CD4-positive, alpha-beta T cell treated with Interleukin-6 for 4 hours (primary cell): ENCODE data around the gene SLAIN2.
"Not testable (repeated sequence)": the region's sequence is repeated elsewhere in the genome, so short reads cannot be mapped to it uniquely, and the experiment has no call there.

Experiments used
- DNase-seq: peaks from one replicate; pipeline ENCODE4 v3.0.0-alpha.2; 2020; ENCODE audit warnings: mixed read lengths

The SLAIN2 gene

GRCh38 chr4:48340965-48341775 is at the start of gene SLAIN2:
Gene SLAIN2 (plus strand): TSS chr4:48341529. CDS start chr4:48341740, 211 bp downstream.
- DNase-seq = peak; percentile 93

DNA sequence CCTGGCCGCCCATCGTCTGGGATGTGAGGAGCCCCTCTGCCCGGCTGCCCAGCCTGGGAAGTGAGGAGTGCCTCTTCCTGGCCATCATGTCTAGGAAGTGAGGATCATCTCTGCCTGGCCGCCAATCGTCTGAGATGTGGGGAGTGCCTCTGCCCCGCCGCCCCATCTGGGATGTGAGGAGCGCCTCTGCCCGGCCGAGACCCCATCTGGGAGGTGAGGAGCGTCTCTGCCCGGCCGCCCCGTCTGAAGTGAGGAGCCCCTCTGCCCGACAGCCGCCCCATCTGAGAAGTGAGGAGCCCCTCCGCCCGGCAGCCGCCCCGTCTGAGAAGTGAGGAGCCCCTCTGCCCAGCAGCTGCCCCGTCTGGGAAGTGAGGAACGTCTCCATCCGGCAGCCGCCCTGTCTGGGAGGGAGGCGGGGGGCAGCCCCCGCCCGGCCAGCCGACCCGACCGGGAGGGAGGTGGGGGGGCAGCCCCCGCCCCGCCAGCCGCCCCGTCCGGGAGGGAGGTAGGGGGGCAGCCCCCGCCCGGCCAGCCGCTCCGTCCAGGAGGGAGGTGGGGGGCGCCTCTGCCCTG is 49.0 kb upstream of the SLAIN2 start:
- DNase-seq = not testable (repeated sequence)

DNA sequence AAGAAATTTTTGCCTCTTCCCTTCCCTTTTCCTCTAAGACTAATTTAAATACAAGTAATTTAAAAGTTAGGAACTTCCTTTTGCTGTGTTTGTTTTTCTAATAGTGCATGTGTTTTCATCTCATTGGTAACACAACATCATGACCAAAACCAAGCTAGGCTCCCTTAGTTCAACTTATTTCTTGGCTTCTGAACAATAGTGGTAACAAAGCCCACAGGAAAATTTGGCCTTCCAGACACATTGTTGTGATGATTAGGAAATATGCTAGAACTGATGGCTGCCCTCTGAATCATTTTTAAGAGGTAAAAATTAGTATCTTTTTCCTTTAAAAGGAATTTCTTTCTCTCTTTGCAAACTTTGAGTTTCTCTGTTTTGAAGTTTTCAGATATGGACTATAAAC is 46.2 kb upstream of the SLAIN2 start:
- DNase-seq = no peak

DNA sequence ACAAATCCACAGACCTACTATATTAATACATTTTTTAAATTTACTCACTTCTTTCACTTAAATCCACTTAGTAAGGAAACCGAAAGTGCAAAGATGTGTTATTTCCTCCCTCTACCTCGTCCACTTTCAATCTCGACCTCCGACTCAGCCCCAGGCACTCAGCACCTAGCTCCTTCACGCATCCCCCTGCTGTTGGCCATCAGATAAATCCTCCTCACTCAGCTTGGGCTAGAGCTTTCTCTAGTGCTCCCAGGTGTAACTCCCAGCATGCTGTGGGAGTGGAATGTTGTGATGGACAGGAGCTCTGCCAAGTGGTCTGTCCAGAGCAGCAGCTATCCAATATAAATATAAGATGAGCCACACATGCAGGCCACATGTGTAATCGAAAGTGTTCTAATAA is 45.0 kb upstream of the SLAIN2 start:
- no peak for DNase-seq

DNA sequence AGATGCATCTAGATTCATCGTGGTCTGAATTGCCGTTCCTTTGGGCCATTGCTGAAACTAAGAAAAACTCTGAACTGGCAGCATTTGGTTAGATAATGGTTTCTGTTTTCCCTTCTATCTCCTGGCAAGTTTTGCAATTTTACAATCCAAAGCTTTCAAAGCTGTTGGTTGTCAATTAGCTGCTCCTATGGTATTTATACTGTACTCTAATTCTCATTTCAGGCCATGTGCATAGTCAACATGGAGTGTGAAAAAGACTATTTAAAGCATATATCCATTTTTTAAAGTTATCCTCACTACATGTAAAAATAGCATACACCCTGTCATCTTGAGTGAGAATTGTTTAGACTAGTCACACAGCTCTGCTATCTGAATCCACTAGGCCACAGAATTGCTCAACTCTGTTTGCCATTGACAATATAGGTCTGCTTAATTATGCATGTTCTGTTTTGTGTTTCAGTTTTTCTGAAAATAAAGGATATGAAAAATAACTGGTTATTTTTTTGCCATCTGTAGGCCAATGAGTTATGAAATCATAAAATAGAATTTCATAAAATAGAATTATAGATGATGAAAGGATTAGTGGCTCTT is 44.0 kb upstream of the SLAIN2 start:
- DNase-seq = no peak

GRCh38 chr4:48299560-48299959 is 41.8 kb upstream of the SLAIN2 start:
- DNase-seq = no peak

DNA sequence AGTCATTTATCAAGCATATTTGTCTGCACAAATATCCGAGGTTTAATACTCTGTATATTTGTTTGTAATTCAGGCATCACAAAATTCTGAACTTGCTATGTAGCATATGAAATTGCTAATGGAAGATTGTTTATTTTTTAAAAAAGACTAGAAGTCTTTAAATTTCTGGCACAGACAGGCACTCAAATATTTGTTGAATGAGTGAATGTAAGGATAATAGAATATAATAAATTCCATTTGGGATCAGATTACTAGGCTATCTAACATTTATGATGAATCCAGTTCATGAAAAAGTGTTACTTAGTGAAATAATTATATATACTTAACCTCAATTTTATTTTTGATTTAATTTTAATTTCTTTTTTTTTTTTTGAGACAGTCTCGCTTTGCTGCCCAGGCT is 41.3 kb upstream of the SLAIN2 start:
- no peak for DNase-seq

DNA sequence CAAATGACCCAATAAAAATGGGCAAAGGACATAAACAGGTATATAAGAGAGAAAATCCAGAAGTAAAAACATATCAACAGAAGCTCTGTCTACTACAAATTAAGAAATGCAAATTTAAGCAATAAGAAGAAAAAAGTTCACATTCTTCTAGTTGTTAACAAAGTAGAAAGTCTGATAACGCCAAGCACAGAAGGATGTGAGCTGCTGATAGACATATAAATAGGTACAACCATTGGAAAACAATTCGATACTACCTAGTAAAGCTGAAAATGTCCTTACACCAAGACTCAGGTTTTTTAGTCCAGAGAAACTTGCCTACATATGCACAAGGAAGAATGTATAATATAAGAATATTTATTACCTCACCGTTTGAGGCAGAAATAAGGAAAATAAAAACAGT is 35.8 kb upstream of the SLAIN2 start:
- DNase-seq = no peak

- DNase-seq = no peak
Observed at GRCh38 chr4:48307528-48307927, 33.8 kb upstream of the SLAIN2 start.

DNA sequence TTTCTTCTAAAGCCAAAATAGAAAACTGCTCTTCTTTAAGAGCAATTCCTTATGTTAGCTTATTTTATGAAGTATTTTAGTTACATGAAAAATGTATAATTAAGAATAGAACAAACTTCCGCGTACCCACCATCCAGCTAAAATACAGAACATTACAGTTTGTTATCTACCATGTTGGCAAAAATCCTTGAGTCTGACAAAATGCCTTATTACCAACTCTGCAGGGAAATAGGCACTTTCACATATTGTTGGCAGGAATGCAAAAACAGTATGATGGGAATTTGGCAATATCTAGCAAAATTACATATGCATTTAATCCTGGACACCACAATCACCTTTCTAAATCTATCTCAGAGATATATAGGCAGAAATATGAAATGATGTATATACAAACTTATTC is 32.4 kb upstream of the SLAIN2 start:
- DNase-seq = no peak

- no peak for DNase-seq
Observed at GRCh38 chr4:48311896-48312295, 29.4 kb upstream of the SLAIN2 start.

DNA sequence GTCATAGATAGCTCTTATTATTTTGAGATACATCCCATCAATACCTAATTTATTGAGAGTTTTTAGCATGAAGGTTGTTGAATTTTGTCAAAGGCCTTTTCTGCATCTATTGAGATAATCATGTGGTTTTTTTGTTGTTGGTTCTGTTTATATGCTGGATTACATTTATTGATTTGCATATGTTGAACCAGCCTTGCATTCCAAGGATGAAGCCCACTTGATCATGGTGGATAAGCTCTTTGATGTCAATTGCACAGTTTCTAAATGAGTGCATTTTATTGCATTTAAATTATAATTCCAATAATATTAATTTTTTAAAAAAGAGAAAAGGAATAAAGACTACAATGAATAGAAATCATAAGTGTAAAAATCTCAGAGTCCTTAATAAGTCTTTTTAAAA is 26.6 kb upstream of the SLAIN2 start:
- DNase-seq = not testable (repeated sequence)

DNA sequence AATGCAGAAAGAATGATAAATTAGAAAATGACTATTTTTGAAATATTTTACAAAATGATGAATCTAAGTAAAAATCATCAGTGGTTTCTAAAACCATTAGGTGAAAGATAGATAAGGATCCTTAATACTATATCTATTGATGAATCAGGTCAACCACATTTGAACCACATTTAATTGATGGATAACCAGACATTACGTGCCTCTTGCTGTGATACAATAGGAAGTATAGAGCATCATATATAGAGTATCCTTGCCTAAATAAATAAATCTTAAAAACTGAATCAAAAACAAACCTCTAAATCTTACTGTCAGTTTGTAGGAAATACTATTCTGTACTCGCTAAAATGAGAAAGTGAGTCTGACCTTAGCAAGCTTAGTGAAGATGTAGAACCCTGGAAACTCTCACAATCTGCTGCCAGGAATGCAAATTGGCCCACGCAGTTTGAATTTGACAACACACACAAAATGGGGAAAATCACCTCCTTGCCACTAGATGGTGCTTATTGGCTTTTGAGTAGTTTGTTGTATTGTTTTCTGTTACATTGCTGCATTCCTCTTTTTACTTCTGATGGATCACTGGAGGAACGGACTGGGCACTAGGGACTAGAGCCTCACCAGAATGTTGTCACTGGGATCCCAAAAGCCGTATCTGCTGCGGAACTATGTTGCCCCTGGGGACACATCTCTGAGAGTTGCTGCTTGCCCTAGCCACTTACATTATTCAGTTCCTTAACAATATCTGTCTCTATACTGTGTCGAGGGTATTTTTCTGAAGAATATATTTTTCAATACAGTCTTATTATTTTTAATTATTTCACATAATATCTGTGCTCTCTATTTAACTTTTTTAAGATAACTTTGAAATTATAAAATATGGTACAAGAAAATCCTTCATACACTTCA is 25.4 kb upstream of the SLAIN2 start:
- peak; percentile 29 for DNase-seq

- DNase-seq = no peak
Observed at GRCh38 chr4:48321312-48321711, 20.0 kb upstream of the SLAIN2 start.

GRCh38 chr4:48322063-48322462 is 19.3 kb upstream of the SLAIN2 start:
- DNase-seq = no peak

DNA sequence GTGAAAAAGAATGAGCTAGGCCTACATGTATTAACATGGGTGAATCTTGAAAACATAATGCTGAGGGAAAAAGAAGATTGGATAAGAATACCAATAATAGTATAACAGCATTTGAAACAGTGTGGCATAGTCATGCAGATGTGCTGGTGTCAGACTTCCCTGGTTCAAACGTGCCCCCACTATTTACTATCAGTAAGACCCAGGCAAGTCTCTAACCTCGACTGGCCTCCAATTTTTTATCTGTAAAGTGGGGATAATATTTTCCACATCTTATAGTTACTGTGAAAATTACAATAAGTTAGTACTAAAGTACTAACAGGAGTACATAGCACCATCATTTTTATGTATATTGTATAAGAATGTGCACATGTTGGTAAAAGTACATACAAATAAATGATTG is 17.0 kb upstream of the SLAIN2 start:
- no peak for DNase-seq

DNA sequence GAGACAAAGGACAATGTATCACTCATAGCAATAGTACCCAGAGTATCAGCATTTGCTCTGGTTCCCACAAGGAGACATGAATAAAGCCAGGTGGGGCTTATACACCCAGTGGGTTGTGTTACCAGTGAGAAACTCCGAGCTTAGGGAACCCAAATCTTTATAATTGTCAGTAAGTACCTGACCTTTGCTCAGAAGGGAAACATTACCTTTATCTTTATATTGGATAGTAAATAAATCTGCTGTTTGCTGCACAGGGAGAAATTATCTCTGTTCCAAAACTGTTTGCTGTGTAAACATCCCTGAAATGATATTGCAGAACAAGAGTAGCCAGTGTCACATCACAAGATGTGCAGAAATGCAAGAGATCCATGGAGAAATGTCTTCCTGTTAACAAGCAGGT is 12.1 kb upstream of the SLAIN2 start:
- no peak for DNase-seq

DNA sequence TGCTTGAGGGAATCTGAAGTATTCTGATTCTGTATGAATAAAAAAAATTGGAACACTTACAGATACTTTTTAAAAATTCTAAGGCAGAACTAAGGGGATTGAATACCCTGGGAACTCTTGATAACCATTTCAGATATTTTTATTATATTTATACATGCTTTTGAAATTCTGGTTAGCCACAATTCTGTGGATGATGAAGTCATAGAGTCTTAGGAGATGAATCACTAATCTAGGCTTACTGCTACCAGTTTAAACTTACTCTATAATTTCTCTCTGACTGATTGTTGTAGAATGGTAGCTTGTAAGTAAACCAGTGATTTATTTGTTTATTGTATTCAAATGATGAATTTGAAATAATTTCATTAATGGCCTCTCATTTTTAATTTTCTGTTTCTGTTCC is 11.4 kb upstream of the SLAIN2 start:
- no peak for DNase-seq

GRCh38 chr4:48331577-48332330 is 9.6 kb upstream of the SLAIN2 start:
- DNase-seq = no peak

DNA sequence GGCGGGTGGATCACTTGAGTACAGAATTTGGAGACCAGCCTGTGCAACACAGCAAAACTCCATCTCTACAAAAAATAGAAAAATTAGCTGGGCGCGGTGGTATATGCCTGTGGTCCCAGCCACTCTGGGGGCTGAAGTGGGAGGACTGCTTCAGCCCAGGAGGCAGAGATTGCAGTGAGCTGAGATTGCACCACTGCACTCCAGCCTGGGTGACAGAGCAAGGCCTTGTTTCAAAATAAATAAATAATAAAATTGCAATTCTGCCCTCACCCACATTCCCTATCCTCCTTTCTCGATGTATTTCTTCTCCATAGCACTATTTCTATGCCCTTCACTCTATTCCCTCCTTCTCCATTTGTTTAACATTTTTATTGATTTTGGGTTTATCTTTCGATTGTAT is 8.7 kb upstream of the SLAIN2 start:
- DNase-seq = no peak

DNA sequence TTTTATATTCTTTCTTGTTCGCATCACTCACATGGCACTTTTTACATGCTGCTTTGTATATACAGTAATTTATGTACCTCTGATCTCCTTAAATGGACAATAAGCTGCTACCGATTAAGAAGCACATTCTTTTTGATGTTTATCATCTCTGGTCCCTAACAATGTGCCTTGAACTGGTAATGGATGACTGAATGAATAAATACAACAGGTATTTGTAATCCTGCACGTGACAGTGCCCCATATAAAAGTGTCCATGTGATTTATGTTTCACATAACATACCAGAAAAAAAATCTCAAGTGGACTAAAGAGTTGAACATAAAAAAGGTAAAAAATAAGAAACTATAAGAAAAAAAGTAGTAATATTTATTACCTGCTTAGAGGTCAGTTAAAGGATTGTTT is 7.7 kb upstream of the SLAIN2 start:
- no peak for DNase-seq

DNA sequence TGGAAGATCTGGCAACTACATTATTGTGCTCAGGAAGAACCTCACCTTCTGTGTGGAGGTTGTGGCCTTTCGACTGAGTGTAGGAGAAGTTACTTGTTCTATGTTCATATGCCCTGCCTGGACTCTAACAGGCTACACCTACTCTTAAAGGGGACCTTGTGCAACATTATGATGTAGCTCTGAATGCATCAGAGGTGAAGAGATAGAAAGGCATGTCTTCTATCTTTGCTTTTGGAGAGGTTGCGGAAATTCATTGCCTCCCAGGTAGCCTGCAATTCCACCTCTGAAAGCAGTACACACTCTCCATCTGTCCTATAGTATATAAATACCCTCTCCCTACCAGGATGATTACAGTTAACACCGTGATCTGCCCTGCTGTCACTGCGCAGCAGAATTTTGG is 7.1 kb upstream of the SLAIN2 start:
- DNase-seq = no peak
